ENCODE results near the gene CBR1. TPM values are rescaled to one million over a fixed set of nuclear protein-coding genes. Genes with fewer than 3 reads are reported as not detected.
"Not testable (repeated sequence)": the region's sequence is repeated elsewhere in the genome, so short reads cannot be mapped to it uniquely, and the experiment has no call there.

CBR1 gene
- total RNA-seq, 1 experiment from 2014 or later: 290 TPM

DNA sequence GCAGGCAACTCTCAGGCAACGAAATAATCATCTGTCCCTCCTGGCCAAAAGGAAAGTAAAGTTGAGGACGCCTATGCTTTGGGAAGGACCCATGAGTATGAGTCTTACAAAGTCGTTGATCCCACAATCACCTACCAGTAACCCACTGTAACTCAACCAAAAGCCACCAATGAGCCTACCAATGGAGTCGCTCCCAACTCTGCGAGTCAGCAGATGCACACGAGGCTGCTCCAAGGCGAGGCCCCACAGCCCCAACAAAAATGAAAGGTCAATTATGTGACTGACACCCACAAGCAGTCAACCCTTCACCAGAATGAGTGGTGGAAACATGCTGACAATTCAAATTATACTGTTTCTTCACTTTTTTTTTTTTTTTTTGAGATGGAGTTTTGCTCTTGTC lies 21.5 kb upstream of the CBR1 start:
- DNase-seq (ENCODE audit: low spot score): no peak

DNA sequence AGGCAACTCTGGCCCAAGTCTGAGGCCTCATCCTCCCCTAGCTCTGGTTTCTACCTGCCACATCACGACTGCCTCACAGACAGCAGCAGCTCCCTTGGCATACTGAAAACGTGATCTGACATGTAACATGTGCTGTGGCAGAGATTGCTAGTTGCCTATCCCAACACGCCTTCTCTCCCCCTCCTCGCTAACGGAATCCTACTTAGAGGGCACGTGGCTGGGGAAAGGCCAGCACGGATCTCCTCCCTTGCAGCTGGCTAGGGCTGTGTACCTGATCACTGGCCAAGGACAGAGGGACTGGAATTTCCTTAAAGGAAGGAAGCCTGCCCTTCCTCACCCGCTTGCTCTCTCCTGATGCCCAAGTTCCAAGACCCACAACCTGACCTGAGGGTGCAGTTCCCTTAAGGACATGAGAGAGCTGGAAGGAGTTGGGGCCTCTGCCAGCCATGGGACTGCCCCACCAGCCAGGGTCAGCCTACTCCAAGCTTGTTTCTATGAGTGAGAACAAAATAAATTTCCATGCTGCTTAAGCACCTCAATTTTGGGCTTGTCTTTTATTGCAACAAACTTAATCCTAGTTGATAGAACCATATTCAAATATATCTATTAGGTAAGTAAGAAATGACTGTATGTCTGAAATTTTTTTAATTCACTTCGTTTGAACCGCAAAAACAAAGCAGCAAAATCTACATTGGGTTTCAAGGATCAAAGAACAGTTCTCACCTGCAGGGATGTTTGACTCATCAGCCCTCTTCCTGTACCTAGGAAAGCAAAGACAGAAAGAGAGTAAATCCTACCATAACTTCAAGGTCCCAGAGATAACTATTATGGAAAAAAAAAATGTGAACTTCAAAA lies 16.7 kb upstream of the CBR1 start:
- DNase-seq (ENCODE audit: low spot score): no peak

DNA sequence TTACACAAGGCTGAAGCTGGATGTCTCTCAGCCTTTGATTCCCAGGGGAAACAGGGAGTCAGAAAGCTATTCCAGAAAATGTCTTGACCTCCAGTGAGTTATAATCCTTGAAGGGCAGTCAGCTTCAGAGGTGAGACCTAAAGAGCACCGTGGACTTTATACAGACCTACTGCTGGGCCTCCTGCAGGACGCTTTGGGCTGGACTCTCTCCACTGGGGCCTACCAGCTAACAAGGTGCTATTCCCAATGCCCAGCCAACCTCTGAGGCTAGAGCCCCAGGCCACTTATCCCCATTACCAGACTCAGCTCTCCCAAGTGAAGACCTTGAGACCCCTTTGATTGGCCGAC lies 16.1 kb upstream of the CBR1 start:
- no peak for DNase-seq (ENCODE audit: low spot score)

DNA sequence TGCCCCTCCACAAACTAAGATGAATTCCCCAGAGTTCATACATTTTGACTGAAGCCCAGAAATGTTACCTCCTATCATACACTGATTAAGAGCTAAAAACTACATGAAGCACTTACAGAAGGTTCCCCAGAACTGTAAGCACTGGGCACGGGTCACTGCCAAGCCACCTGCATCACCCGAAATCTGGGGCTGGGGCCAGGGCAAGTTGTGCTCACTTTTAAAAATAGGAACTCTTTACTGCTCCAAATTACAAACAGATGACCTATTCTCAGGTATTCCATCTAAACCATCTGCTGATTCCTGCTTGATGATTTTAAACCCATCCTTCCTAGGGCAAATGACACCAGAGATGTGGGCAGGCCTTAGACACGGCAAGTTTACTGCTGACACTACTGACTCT lies 14.3 kb upstream of the CBR1 start:
- no peak for DNase-seq (ENCODE audit: low spot score)

DNA sequence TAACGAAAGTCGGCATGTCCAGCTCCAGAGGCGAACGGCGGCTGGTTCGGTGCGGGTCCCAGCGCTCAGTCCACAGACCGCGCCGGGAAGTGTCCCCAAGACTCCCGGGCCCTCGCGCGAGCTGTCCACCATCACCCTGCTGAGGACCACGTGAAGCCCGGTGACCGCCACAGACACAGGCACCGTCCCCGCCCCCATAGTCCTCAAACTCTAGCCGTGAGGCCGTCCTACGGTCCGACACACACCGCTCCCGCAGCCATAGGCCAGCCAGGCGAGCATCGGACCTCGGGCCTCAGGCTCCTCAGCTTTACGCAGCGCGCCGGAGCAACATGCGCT lies 10.0 kb upstream of the CBR1 start:
- peak; percentile 26 for DNase-seq (ENCODE audit: low spot score)

DNA sequence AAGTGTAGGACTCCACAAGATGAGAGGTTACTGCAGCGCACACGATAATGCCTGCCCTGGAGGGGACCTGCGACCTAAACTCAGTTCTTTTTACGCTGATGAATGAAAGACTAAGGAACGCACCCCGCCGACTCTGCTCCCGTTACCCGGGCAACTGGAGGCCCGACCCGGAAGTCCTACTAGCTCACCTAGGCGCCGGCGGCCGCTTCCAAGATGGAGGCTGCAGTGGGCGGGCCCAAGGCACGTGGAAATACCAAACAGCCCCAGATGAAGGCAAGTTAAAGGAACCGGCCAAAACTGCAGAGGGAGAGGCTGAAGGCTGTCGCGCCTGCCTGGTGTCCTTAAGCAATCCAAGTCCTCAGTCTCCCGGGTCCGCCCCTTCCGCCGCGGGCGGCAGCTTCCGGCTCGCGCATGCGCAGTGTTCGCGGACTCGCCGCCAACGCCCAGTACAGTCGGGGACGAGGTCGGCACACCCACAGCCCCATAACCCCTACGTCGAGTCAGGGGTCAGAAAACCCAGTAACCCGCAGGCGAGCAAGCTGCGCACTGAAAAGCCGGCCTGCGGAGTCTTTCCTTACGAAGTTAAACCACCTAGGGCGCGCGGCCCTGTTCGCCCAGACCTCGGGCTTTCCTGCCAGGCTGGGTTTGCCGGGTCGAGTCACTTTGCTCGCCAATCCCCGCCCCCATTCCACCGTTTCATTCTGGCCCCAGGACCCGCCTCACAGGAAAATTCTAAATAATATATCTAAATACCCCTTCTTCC lies 9.5 kb upstream of the CBR1 start, which contains the start of gene SETD4:
TSS of gene SETD4 (minus strand) at position 368 of the 763 bp plus-strand sequence. CDS start 1,638 bp downstream, outside the sequence.
- peak; percentile 94 for DNase-seq (ENCODE audit: low spot score)

DNA sequence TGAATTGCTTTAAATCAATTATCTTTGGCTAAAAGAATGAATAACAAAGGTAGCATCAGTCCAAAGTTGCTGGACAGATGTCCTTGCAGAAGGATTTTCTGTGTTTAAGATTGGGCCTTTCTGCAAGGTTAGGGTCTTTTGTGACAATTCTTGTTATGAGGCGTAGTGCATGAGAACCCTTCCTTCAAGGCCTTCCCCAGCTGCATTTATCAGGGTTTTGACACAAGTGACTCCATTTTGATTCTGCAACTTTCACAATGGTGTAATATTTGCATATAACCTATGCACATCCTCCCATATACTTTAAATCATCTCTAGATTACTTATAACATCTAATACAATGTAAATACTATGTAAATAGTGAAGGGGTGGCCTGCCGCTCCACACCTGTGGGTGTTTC lies 8.4 kb upstream of the CBR1 start:
- DNase-seq (ENCODE audit: low spot score): no peak

DNA sequence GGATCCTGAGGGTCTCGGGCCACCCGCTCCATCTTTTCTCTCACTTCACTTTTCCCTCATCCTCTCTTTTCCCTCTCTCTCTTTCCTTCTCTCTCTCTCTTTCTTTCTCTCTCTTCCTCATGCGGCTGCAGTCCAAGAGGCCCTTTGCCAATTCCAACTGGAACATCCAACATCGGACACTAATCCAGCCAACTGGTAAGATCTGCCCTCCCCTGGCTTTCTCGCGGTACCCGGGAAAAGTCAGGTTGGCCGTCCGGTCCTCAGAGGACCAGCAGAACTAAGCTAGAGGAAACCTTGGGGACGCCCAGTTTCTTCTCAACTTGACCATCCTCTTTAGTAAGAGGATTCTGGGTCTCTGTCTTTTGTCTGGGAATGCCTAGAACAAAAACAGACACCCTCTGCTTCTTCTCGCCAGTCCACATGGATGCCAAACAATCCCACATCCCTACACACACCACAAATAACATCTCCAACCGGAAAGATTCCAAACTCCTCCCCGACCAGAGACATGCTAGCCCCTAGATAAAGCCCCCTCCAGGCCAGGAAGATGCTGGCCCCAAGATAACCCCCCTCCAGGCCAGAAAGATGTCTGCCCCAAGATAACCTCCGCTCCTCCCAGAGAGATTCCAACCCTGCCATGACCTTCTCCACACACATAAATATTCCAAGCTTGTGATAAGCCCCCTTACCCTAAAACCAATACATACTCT lies 6.3 kb upstream of the CBR1 start:
- DNase-seq (ENCODE audit: low spot score): no peak

DNA sequence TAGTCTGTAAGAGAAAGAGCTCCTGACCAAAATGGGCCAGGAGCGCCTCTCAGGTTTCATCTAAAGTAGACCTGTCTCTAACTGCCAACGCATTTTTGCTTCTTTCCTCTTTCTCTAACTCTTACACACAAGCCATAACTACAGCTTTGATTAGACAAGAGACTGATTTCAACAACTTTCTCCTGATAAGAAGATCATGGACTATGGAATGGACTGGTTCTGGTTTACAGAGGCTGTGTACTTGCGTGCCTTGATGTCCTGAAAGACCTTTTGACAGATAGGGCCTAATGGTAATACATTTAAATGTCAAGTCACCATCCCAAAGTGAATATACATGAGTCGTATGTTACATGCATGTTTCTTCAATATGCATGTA lies 5.8 kb upstream of the CBR1 start:
- DNase-seq (ENCODE audit: low spot score): no peak

DNA sequence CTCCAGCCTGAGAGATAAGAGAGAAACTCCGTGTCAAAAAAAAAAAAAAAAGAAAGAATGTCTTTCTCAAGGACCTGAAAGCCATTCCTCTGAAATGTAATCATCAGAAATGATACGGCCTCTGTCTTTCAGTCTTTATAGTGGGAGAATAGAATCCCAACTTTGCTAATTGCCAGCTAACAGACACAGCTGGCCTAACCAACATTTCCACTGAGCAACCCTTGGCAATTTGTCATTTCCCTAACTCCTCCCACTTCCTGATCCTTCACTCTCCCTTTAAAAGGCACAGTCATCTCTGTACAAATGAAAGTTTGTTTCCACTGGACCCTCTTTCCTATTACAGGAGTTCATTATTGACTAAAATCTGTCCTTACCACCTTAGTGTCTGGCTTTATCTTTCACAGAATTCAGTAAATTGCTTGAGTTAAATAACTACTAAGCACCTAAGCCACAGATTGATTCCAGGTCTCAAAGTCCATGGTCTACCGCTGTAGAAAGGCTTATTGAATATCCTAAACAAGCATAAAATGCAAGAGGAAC lies 4.3 kb upstream of the CBR1 start:
- DNase-seq (ENCODE audit: low spot score): peak; percentile 83

DNA sequence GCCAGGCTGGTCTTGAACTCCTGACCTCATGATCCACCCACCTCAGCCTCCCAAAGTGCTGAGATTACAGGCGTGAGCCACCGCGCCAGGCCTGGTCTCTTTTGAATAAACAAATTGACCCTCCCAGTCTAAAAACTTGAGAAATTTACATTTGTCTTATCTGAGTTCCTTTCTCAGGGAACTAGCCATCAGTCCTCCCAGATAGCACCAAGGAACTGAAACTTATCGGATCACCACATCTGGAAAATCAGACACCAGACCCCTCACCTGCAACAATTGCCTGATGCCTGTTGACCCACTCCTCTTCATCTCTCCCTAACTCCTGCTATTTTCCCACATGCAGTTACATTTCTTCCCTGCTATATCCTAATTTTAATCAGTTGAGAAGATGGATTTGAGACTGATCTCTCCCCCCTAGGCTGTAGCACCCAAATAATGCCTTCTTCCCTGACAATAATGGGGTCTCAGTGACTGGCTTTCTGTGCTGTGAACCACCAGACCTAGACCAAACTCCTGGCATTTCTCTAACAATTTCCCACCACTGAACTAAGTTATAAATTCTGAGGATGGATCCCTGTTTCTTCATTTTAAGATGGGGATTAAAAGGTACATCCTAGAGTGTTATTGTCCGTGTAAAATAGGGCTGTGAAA lies 951 bp upstream of the CBR1 start:
- no peak for DNase-seq (ENCODE audit: low spot score)

DNA sequence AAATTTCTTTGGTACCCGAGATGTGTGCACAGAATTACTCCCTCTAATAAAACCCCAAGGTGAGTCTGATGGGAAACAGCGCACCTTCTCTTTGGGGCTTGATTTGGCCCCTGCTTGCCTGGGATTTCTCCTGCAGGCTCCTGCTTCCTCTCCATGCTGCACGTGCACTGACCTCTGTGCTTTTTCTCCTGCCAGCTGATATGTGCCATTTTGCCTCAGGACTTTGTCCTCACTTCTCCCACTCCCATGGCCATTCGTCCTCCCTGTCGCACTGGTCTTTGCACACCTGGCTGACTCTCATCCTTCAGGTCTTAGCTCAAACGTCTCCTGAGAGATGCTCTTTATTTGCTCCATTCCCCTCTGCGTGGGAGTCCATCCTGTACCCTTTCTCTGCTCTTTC lies 1.2 kb downstream of the CBR1 start:
- DNase-seq (ENCODE audit: low spot score): no peak

DNA sequence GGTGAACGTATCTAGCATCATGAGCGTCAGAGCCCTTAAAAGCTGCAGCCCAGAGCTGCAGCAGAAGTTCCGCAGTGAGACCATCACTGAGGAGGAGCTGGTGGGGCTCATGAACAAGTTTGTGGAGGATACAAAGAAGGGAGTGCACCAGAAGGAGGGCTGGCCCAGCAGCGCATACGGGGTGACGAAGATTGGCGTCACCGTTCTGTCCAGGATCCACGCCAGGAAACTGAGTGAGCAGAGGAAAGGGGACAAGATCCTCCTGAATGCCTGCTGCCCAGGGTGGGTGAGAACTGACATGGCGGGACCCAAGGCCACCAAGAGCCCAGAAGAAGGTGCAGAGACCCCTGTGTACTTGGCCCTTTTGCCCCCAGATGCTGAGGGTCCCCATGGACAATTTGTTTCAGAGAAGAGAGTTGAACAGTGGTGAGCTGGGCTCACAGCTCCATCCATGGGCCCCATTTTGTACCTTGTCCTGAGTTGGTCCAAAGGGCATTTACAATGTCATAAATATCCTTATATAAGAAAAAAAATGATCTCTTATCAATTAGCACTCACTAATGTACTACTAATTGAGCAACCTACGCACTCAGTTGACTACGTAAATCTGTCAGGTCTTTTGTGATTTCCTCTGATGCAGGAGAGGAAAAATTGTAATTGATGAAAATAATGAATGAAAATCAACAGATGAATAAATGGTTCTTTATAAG lies 2.8 kb downstream of the CBR1 start:
- DNase-seq (ENCODE audit: low spot score): no peak

DNA sequence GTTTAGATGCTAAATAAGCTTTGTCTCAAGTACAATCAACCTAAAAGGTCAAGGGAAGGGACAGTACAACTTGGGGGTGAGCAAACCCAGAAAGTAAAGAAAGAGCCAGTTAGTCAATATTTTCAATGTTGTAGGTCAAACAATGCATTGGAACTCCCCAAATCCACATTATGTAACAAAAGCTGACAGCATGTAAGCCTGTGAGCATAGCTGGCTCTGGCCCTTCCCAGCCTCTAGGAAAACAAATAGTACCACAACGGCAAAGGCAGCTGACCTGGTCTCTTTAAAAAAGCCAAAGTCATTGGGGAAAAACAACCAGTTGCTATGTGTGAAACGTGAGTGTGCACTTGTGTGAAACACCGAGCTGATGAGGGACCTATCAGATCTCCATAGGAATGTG lies 3.4 kb downstream of the CBR1 start:
- no peak for DNase-seq (ENCODE audit: low spot score)

DNA sequence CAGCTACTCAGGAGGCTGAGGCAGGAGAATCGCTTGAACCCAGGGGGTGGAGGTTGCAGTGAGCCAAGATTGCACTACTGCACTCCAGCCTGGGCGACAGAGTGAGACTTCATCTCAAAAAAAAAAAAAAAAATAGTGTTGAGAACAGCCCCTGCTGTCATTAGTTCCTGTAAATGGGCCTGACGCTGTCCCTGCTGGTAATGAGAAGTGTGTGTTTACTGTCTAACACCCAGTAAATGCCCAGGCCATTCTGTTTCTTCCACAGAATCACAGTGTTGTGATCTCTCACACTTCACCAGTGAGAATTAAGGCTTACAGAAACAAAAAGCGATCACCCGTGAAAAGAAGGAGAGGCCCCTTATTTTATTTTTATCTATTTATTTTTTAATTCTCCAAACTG lies 4.1 kb downstream of the CBR1 start:
- not testable (repeated sequence) for DNase-seq (ENCODE audit: low spot score)

DNA sequence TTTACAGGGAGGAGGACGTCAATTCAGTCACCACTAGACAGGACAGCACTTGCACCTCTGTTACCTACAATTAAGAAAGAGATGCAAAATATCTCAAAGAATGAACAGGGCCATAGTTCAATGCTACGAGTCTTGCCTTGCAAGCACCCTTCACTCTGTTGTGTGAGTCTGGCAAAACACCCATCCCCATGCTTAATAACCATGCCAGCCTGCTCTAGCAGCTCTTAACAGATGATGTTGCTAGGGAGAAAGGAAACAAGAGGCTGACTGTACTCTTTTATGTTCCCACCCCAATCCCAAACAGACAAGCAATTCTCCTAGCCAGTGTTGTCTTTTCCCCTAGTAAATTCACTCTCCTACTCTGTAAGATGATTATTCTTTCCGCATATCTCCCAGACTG lies 5.3 kb downstream of the CBR1 start:
- DNase-seq (ENCODE audit: low spot score): no peak

DNA sequence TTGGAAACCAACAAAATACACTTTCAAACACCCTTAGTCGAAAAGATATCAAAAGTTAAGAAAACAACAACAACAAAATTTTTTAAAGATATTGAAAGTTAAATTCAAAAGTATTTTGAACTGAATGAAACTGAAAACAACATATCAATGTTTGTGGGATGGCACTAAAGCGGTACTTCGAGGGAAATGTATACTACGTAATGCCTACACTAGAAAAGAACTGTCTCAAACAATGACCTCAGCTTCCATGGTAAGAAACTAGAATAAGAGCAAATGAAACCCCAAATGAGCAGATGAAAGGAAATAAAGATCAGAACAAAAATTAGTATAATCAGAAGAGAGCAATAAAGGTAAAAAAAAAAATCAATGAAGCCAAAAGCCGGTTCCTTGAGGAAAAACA lies 6.1 kb downstream of the CBR1 start:
- DNase-seq (ENCODE audit: low spot score): no peak

DNA sequence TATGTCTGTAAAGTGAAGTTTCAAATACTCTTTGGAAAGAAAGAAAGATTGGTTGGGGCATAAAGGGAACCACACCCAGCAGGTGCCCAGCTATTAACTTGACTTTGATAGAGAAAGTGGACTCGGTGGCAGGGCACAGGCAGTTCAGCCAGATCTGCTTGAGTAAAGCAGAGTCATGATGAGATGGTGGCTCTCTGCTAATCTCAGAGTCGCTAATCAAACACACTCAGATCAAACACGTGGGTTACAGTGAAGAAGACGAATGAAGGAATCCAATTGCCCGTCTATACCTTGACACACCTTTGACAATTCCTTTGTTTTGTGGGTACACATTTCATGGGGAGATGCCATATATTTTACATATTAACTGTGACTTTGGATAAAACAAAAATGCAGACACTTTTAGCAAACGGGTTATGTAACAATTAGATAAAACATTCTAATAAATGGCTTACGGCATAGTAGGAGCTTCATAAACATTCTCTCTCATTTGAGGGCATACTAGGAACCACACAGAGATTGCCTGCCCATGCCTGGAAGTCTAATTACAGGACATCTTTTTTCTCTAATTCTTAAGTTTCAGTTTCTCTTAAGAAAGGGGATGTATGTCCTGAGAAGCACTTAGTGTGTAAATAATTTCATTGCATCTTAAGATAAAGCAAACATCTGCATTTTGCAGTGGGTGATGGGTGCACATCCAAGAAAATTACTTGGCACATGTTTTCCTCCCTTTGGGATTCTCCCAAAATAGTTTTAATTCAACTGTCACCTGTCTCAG lies 7.2 kb downstream of the CBR1 start:
- DNase-seq (ENCODE audit: low spot score): no peak

DNA sequence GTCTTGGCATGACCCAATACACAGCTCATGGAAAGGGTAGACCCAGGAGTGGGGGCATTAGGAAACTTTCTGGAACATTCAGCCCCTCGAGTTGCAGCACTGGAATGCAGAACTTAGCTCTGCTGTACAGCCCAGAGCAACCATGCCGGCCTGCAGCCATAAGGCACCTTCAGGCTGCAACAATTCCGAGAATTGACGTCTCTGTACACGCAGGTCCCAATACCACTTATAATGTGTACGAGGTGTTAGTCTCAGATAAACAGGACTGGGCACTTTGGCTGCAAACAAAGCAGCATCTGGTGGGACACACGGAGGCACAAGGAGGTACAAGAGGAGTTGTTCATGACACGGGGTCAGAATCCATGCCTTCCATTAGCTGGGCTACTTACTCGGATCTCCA lies 7.9 kb downstream of the CBR1 start:
- DNase-seq (ENCODE audit: low spot score): no peak

DNA sequence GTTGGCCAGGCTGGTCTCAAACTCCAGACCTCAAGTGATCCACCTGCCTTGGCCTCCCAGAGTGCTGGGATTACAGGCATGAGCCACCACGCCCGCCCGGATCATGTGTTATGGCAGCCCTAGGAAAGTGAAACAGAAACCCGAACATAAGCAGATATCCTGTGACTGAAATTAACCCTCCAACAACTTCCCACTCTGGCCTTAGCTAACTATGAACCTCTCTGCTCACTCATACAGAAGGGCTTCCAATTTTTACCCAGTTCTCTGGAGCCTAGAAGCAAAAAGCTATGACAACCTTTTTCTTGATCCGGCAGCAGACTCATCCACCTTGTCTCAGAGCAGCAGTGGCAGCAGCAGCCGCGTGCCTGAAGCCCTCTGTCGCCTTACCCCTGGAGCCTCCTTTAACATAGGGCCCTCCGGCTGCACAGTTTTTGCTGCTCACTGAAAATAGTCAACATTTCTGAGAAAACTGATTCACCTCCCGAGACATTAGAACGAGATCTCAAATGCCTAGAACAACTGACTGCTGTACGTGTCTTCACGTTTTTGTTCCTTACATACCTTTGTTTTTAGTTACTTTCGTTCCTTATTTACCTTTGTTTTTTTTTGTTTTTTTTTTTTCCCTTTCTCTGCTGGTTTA lies 9.3 kb downstream of the CBR1 start:
- DNase-seq (ENCODE audit: low spot score): peak; percentile 51

All from H4 (cell line).